Hematopoietic multipotent progenitor cell treated with erythropoietin and hydrocortisone succinate and interleukin-3 and kit ligand, for 15 days (in vitro differentiated cells): ENCODE results near the gene TRPV2.

Source experiments
- DNase-seq: peaks from one replicate; pipeline ENCODE4 v3.0.0-alpha.2; 2015; ENCODE audit warnings: low spot score

Gene TRPV2

DNA sequence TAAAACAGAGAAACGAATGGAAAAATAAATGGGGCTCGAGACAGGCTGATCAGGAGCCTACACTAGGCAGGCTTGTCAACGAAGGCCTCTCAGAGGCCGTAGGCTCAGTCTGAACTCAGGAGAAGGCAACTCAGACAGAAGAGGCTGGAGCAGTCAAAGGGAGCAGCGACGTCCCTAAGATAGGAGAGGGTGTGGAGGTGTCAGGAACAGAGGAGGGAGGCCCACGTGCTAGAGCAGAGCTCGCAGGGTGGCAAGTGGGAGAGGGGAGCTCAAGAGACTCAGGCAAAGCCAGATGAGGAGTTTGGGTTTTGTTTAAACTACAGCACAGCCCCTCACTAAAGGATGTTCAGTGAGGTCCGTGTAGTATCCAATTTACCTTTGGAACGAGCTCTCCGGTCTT is 43.9 kb downstream of the TRPV2 start:
- DNase-seq: no peak

DNA sequence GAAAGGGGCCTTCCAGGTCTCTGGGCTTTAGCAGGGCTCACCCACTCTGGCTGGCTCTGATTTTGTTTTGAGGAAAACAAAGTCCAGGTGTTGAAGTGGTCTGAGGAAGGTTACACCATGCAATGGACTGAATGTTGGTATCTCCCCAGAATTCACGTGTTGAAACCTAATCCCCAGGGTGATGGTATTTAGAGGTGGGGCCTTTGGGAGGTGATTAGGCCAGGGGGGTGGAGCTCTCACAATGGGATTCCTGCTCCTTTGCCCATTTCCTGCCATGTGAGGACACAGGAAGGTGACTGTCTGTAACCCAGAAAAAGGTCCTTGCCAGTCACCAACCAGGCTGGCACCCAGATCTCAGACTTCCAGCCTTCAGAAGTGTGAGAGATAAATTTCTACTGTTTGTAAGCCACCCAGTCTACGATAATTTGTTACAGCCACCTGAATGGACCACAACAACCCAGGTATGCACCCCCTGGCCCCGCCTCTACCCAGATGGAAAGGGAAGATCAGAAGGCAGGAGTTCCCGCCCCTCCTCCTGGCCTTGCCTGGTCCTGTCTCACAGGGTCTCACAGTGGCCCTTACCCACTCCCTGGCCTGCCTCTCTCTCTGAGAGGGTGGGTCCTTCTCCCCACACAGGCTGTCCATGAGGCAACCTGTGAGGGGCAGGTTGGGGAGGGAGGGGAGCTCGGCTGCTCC is 44.6 kb downstream of the TRPV2 start:
- no peak for DNase-seq

DNA sequence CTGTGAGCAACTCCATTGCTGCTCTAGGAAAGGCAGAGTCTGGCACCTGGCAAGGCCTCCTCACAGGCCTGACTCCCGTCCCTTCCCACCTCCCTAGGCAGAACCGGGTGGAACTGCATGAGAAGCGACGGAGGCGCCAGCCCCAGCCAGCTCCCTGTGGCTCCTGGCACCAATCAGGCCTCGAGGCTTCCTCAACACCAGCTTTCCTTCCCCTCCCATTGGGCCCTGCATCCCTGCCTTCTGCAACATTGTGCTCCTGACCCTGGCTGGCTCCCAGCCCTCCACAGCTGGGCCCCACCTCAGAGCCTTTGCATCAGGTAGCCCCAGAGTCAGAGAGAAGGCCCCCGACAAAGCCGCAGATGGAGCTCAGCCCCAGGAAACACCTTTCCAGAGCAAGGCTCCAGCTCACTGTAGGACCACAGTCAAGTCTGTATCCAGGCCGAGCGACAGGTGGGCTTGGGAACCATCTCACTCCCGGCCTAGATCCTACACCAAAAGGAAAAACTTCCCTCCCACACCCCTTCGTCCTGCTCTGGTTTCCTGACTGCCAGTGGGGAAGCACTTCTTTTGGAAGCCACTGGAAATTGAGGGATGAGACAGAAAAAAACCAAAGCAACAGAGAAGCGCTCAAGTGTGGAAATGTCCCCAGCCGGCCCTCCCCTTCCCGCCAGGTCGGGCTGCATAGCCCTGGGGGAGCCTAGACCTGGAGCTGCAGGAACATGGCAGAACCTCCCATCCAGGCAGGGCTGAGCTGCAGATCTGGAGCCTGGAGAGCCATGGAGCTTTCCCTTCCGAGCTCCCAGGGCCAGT is 45.6 kb downstream of the TRPV2 start:
- no peak for DNase-seq

DNA sequence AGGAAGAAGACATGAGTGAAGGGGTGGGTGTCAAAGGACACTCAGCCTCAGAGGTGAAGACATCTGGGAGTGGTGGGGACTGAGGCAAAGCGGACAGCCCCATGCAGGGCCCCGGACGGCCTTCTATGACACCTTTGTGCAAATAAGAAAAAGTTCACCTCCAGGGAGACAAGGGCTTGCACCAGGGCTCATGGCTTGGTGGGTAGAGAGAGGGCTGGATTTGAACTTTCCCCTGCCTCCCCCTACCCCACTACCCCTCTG is 46.2 kb downstream of the TRPV2 start:
- DNase-seq: no peak

DNA sequence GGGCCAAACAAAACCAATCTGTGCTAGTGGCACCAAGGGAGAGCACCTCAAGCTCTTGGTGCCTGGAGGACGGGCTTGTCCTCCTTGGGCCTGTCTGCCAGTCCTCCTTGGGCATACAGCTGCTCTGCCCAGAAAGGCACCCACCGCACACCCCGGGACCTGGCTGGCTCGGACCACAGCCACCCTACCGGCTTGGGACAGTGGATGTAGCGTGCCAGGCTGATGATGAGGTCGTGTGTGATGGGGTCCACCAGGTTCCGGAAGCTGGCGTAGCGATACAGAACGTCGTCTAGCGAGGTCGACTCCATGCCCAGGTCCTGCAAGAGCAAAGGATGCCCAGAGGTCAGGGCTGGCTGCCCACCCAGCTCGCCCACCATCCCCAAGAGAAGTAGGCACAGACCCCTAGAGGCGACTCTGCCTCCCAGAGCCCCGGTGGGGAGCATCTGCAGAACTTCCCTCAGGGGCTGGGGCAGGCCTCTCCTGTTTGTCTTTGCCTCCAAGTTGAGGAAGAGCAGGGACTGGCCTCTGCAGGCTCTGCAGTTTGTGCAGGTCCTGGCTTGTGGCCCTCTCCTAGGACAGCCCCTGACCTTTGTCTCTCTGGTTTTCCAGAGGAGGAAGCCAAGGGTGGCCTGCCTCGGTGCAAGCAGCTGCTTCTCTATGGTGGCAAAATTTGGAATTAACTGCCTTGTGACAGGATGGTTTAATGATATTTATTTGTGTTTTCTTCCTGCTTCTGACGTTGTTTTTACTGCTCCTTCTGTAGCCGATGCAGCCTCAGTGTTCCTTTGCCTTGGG is 46.9 kb downstream of the TRPV2 start:
- no peak for DNase-seq

DNA sequence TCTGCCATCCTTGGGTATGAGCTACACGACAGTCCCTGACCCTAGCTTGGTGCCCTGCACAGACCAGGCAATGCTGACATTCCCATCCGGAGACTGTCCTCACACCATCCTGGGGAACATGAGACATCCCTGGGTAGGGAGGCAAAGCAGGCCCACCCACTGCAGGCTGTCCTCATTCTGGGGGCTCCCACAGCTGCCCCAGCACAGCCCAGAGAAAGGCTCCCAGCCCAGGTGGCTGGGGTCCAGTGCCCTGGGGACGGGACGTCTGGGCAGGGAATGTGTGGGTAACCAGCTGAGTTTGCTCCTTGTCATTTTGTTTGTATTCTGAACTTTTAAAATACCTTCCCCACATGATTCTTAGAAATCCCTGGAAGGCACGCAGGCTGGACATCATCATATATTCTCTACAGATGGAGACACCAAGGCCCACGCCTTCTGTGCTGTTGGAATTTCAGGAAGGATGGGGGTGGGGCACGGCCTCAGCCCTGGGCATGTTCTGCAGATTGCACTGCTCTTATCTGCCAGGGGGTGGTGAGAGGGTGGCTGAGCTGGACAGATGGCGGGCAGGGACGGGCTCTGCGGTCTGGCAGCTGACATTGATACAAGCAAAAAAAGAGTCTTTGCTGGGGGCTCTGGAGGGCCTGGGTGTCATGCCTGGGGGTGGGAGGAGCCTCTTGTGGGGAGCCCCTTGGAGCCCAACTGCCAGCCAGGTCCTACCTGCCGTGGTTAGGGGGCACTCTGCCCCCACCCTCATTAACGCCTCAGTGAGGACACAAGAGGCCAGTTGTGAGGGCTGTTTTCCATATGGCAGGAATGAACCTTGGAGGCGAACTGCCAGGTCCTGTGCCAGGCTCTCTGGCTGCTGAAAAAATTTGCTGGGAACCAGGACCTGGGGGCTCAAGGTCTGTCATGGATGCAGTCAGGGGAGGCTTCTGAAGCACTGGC is 48.3 kb downstream of the TRPV2 start:
- peak; percentile 50 for DNase-seq

DNA sequence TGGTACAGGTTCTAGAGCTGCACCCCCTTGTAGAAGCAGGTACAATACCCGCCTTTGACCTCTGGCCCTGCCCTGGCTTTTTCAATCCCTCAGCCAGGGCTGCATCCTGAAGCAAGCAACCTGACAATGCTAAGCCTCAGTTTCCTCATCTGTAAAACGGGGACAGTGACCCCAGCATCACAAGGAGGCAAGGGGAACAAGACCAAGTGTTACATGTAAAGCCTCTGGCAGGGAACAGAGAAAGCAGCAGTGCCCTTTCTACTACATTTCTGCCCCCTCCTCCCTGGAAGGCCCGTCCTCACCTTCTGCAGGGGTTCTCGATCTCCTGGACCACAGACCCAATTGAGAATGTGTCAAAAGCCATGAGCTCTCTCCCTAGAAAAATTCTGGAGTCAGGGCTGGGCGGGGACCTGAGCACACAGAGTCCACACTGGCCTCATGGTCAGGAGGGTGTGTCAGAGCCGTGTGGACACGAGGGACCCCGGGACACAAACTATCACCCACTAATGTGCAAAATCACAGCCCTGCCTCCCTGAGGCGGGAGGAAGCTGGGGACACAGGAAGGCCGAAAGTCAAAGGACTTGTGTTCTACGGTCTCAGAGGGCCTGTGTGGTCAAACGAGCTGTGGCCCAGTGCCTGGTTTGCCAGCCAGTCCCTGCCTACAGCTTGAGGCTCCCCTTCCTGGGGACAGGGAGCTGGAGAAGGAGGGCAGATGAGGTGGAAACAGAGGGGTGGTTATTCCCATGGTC is 49.1 kb downstream of the TRPV2 start:
- DNase-seq: no peak

DNA sequence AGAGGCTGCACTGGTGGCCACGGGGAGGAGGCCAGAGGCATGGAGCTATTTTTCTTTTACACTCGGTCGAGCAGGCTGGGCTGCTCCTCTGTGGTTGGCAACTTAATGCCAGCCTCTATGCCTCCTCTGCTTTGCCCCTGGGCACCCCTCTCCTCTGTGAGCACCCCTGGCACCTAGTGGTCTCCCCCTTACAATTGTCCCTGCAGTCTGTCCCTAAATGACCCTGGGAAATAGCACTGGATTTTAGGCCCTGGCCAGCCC is 49.6 kb downstream of the TRPV2 start:
- no peak for DNase-seq

DNA sequence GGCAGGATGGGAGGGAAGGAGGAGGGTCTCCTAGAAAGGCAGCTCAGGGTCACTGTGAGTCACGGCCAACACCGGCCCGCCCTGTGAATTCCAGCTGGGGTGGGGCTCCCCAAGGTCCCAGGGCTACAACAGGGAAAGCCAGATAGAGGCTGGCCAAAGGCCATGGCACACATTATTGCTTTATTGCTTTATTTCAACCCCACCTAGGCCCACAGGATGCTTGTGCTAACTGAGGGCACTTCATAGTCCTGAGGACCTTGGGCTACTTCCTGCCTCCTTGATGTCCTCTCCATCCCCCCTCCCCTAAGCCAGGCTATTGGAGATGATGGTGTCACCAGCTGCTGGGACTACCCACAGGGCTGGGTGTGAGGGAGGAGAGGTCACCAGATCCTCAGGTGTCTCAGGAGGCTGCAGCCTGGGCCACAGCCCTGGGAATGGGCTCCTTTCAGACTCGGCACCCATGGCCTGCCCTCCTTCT is 50.5 kb downstream of the TRPV2 start:
- no peak for DNase-seq

DNA sequence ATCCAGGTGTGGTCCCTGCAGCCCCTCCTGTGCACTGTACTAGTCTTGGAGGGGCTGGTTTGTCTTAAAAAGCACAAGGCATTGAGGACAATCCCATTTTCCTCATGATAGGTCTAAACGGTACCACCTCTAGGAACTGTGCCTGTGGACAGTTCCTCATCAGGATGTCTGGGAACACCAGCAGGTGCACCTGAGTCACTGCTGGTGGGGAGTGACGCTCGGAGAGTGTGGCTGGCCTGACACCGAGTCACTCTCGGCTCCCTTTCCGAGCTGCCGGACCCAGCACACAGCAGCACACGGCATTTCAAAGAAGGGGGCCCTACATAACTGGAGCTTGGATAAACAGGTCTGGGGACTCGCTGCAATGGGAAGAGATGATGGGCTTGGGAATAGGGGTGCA is 51.0 kb downstream of the TRPV2 start:
- DNase-seq: no peak

DNA sequence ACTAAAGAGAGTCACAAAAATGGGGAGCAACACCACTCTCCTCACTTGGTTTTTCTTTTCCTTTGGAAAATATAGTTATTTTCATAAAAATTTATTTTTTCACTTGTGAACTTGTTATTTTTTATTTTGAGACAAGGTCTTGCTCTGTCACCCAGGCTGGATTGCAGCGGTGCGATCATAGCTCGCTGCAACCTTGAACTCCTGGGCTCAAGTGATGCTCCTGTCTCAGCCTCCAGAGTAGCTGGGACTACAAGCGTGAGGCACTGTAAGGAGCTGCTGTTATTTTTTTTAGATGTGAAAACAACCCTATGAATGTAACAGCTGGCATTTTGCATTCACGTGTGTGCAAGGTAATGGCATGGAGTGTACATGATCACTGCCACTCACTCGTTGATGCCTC is 51.7 kb downstream of the TRPV2 start:
- no peak for DNase-seq

DNA sequence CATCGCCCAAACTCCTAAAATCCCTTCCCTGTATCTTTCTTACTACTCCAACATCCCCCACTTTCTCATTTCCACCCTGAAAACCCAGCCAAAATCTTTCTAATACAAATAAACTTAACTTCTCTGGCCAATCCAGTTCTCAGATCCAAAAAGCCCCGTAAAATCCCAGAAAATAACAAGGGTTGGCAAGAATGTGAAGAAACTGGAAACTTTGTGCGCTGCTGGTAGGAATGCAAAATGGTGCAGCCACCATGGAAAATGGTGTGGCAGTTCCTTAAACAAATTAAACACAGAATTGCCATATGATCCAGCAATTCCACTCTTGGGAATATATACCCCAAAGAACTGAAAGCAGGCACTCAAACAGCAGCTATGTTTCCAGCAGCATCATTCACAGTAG is 52.5 kb downstream of the TRPV2 start:
- no peak for DNase-seq

DNA sequence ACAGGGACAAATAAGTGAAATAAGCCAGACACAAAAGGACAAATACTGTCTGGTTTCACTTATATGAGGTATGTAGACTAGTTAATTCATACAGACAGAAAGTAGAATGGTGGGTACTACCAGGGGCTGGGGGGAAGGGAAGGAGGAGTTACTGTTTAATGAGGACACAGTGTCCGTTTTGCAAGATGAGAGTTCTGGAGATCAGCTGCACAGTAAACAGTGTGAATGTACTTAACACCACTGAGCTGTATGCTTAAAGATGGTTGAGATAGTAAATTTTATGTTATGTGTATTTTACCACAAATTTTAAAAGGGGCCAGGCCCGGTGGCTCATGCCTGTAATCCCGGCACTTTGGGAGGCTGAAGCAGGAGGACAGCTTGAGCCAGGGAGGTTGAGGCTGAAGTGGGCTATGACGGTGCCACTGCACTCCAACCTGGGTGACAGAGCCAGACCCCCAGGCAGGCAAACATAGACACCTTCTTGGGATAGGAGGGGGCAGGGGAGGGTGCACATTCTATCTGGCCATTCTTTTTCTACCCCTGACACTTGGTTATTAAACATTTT is 53.1 kb downstream of the TRPV2 start:
- no peak for DNase-seq

DNA sequence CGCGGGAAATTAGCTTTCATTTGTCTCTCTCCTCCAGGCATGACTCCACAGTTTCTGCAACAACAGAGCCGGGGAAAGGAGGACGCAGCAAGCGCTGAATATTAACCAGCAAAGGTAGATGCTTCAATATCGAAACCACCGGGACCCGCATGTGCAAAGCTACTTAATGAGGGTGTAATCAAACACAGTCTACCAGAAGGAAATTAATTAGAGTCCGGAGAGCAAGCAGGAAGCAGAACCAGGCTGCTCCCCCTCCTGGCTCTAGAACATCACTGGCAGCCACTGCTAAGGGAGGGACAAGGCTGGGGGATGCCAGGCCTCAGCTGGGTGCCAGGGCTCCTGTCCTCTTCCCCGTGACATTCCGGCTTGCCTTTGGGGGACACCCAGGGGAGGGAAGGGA is 54.9 kb downstream of the TRPV2 start:
- DNase-seq: no peak

DNA sequence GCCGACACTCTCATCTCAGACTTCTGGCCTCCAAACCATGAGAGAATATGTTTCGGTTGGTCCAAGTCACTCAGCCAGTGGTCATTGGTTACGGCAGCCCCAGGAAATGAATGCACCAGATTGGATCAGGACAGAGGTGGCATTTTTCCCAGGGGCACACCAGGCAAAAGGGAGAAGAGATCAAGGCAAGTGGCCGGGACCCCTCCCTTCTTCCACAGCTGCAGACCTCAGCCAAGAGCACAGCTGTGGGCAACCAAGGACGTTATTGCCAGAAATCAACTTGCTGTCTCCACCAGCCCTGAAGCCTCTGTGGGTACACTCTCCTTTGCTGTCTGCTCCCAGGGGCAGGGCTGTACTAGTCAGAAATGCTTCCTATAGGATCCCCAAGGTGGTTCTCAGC is 55.9 kb downstream of the TRPV2 start:
- DNase-seq: no peak

DNA sequence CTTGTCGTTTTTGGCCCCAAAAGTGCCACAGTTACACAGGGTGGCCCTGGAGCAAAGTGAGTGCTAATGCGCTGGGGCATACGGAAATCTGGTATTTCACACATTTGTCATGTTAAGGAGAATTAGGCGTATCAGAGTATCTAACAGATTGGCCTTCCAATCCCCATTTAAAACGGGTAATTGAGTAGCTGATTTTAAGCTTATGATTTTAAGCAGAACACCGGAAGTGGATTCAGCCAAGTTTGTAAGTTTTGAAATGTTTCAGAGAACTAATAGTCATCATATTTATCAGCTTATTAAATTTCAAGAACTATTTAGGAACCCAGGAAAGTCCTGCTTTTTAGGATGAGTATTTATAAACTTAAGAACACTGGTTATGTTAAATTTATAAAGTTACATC is 57.2 kb downstream of the TRPV2 start:
- no peak for DNase-seq

DNA sequence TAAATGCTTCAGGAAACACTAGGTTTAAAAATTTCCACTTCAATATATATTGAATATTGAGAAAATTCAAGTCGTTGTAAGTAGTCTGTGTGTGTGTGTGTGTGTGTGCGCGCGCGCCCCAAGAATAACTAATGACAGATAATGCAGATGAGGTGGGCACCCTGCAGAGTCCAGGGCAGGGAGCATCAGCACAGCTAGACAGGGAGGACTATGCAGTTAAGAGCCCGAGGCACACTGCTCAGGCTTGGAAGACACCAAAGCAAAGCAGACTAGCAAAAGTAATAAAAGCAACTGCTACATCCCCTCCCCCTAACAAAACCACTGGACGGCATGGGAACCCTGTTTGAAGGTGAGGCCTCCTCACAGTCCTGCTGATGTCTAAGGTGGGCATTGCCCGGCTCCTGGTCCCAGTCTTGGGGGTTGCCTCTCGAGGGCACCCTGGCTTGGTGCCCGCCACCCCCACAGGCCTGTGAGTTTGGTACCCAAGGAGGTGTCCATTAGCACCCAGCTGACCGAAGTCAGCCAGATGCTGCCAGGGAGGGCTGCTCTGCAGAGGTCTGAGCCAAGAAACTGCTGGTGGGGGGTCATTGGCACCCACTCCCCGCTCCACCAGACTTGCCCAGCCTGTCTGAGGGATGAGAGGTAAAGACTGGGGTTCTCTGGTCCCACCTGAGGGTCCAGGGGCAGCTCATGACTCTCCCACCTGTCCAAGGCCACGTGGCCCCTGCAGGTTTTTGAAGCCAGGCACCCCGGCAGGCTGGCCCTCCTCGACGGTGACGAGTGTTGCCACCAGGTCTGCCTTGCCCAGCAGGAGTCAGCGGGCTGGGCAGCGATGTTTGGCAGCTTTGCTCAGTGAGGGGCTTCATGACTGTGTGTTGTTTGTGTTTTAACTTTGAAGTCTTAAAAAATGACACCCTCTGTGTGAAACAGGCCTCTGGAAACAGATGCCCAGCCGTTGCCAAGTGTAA is 58.0 kb downstream of the TRPV2 start:
- DNase-seq: no peak

DNA sequence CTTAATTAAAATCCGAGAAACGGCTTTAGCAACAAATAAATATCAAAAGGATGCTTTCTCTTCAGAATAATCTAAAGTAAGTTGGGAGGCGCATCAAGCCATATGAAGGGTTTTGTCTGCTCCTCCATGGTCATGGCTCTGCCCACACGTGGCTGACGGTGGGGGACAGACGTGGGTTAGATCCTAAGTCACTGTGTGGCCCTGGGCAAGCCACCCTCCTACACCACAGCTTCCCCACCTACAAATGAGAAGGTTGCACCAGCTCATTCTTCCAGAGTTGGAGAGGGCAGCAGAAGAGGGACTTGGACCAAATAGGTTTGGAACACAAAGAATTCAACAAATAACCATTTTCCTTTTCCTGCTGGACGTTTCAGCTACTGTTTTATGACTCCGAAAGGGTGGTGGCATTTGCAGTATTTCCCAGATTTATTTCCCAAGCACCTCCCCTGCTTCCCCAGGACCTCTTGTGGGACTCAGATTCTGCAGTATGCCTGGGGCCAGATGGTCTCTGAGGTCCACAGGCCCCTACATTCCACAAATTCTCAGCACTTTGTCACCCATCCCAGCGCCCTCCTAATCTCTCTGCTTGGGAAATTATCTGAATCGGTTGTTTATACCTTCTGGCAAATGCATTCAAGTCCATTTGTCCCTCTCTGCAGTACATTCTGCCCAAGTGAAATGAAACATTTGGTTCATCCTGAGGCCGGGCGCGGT is 58.8 kb downstream of the TRPV2 start:
- DNase-seq: no peak

DNA sequence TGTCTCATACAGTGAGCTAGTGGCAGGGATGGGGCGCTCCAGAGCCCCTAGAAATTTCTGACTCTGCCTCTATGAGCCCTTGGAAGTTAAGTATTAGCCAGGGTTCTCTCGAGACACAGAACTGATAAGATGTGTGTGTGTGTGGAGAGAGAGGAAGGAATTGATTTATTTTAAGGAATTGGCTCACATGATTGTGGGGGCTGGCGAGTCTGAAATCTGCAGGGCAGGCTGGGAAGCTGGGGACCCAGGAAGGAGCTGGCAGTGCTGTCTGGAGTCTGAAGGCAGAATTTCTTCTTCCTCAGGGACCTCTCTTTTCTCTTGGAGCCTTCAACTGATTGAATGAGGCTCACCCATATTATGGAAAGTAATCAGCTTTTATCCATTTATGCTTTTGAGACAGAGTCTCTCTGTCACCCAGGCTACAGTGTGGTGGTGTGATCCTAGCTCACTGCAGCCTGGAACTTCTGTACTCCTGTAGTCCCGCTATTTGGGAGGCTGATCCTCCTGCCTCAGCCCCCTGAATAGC is 59.9 kb downstream of the TRPV2 start:
- no peak for DNase-seq
